GM21619 (cell line): ENCODE results near the gene ATP6V1B1.
A peak's percentile ranks its signal among the peaks of the same experiment; 100 is the strongest.

Experiments
- ATAC-seq: cut with Tn5 transposase; IDR thresholded peaks from one replicate; pipeline ENCODE4 v1.9.1; 2021; ENCODE audit not compliant: unreplicated experiment

Gene ATP6V1B1

GRCh38 chr2:70943205-70943871, 7.6 kb downstream of the ATP6V1B1 start:
- no peak for ATAC-seq

GRCh38 chr2:70944111-70944690, 8.5 kb downstream of the ATP6V1B1 start:
- ATAC-seq, result no peak

GRCh38 chr2:70946832-70947442, 11.2 kb downstream of the ATP6V1B1 start:
- no peak for ATAC-seq

- no peak for ATAC-seq
Measured at GRCh38 chr2:70947556-70948184, 12.0 kb downstream of the ATP6V1B1 start.

GRCh38 chr2:70948337-70949003, 12.8 kb downstream of the ATP6V1B1 start:
- peak; percentile 74 for ATAC-seq

- ATAC-seq, result no peak
Measured at GRCh38 chr2:70949086-70949485, 13.4 kb downstream of the ATP6V1B1 start.

- no peak for ATAC-seq
Measured at GRCh38 chr2:70954886-70955285, 19.2 kb downstream of the ATP6V1B1 start.

- ATAC-seq, result no peak
Measured at GRCh38 chr2:70956141-70956540, 20.4 kb downstream of the ATP6V1B1 start.

- ATAC-seq, result no peak
Measured at GRCh38 chr2:70957798-70958197, 22.1 kb downstream of the ATP6V1B1 start.

GRCh38 chr2:70958759-70959158, 23.1 kb downstream of the ATP6V1B1 start:
- ATAC-seq, result no peak

- no peak for ATAC-seq
Measured at GRCh38 chr2:70959271-70959761, 23.6 kb downstream of the ATP6V1B1 start.

GRCh38 chr2:70959851-70960832, 24.4 kb downstream of the ATP6V1B1 start:
- ATAC-seq, result no peak

- ATAC-seq, result no peak
Measured at GRCh38 chr2:70960833-70961647, 25.3 kb downstream of the ATP6V1B1 start.

GRCh38 chr2:70961648-70961994, 25.9 kb downstream of the ATP6V1B1 start:
- no peak for ATAC-seq

- no peak for ATAC-seq
Measured at GRCh38 chr2:70962211-70962884, 26.6 kb downstream of the ATP6V1B1 start.

GRCh38 chr2:70962885-70963878, 27.5 kb downstream of the ATP6V1B1 start:
- ATAC-seq, result no peak

- ATAC-seq, result no peak
Measured at GRCh38 chr2:70964133-70964532, 28.4 kb downstream of the ATP6V1B1 start.
